NCI-H1417 (cell line): ENCODE data around the gene ADISSP.

Experiments used
- DNase-seq, 3 experiments: peaks; one replicate each; lab custom pipeline; 2025; lab: John Stamatoyannopoulos, UW

Gene ADISSP

DNA sequence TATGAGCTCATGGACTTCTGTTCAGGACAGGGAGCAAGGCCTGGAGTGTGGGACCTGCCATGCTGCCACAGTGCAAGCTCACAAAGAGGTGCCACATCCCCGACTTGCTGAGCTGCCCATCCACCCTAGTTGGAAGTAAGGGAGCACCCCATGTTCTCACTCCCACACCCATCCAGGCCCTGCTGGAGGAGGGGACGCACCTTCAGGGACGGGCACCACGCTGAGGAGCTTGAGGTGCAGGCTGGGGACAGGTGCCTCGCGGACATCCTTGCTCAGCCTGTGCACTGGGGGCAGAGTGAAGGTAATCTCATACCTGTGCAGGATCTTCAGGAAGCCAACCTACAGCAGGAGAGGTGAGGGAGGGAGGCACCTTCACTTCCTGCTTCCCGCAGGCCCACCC is 12.3 kb downstream of the ADISSP start:
- DNase-seq, result no peak

DNA sequence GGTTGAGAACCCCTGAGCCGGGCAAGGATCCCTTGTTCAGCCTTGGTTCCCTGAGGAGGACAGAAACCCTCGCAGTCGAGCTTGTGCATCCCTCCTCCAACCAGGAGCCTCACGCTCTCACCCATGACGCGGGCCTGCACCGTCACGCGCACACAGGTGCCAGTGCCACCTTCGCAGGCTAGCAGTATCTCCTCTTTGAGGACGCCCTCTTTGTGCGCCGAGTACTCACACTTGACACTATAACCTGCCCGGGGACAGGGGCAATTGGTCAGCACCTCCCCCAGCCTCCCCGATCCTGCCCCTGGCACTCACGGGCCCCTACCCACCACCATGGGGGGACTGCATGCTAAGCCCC is 13.3 kb downstream of the ADISSP start:
- no peak for DNase-seq

DNA sequence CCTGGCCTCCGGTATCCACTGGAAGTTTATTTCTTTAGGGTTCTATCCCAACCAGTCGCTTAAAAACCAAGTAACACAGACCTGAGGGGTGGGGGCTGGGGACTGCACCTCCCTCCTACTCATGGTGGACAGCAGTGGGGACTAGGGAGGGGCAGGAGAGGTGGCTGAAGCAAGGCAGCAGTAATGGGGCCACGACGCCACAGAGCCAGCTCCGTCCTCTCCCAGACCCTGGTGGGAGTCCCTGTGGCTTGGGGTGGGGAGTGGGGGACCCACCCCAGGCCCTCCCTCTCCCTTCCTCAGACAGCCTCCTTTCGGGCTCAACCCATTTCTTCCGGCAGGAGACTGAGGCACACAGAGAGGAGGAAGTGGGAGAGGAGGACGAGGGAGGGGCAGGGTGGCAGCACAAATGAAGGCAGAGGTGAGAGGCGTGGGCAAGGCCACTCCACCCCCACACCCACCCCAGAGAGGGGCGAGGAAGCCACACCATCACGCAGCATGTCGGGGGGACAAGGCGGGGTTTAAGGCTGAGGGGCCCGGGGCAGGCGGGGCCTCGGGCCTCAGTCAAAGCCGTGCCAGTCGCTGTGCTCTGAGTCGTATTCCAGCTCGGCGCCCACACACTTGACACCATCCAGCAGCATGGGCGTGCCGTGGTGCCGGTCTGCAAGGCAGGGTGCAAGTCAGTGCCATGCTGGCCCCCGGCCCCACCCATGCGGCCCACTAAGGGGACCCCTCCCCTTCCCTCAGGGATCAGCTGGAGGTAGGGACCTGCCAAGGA is 13.9 kb downstream of the ADISSP start:
- no peak for DNase-seq

DNA sequence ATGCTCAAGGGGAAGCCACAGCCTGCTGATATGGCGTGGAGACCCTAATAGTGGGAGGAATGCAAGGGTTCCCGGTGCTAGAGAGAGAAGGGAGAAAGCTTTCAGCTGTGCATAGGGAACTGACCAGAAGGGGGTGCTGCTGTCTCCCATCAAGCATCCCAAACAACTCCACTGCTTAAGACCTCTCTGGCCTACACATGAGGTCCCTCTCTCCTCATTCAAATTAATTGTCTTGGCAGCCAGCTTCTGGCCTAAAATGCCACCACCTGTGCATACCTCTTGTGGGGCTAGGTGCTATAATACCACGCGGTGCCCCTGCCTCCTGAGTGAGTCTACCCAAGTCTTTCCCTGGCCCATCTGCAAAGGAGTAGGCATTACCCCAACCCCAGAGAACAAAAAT is 14.5 kb downstream of the ADISSP start:
- DNase-seq, result peak; percentile 11 to 63 (median 55)

DNA sequence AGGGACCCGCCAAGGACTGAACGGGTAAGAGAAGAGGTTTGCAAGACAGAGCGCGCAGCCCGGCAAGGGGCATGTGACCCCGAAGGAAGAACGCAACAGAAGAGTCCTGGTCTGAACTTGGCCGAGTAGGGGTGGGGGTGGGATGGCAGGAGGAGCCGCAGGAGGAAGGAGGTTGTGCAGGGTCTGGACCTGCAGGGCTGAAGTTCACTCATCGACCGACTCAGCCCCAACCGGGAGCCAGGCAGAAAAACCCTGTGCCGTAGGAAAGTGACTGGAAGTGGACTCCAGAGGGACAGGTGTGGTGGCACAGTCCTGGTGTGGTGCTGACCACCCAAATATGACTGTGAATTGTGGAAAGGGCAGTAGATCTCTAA is 15.2 kb downstream of the ADISSP start:
- no peak for DNase-seq

DNA sequence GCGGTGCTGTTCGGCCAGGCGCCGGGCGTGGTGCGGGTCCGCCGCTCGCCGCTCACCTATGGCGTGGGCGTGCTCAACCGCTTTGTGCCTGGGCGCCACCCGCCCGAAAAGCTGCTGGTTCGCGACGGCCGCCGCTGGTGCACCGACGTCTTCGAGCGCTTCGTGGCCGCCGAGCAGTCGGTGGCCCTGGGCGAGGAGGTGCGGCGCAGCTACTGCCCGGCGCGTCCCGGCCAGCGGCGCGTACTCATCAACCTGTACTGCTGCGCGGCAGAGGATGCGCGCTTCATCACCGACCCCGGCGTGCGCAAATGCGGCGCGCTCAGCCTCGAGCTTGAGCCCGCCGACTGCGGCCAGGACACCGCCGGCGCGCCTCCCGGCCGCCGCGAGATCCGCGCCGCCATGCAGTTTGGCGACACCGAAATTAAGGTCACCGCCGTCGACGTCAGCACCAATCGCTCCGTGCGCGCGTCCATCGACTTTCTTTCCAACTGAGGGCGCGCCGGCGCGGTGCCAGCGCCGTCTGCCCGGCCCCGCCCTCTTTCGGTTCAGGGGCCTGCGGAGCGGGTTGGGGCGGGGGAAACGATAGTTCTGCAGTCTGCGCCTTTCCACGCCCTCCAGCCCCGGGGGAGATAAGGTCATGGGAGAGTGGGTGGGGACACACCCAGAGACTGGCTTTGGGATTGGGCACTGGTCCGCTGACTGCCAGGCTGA is 15.7 kb downstream of the ADISSP start:
- peak; percentile 76 to 82 (median 77) for DNase-seq

DNA sequence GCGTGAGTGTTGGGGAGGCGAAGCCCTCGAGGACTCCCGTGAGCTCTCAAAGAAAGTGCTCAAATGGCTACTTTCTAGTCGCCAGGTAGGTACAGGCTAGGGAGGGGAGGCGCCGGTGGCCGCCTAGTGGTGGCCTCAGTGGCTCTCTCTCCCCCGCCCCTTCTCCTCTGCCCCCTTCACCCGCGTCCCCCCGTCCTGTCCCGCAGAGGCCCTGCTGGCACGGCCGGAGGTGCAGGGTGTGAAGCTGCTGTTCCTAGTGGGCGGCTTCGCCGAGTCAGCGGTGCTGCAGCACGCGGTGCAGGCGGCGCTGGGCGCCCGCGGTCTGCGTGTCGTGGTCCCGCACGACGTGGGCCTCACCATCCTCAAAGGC is 16.3 kb downstream of the ADISSP start:
- DNase-seq, result peak in 2 of 3 experiments; percentile 49 to 58

DNA sequence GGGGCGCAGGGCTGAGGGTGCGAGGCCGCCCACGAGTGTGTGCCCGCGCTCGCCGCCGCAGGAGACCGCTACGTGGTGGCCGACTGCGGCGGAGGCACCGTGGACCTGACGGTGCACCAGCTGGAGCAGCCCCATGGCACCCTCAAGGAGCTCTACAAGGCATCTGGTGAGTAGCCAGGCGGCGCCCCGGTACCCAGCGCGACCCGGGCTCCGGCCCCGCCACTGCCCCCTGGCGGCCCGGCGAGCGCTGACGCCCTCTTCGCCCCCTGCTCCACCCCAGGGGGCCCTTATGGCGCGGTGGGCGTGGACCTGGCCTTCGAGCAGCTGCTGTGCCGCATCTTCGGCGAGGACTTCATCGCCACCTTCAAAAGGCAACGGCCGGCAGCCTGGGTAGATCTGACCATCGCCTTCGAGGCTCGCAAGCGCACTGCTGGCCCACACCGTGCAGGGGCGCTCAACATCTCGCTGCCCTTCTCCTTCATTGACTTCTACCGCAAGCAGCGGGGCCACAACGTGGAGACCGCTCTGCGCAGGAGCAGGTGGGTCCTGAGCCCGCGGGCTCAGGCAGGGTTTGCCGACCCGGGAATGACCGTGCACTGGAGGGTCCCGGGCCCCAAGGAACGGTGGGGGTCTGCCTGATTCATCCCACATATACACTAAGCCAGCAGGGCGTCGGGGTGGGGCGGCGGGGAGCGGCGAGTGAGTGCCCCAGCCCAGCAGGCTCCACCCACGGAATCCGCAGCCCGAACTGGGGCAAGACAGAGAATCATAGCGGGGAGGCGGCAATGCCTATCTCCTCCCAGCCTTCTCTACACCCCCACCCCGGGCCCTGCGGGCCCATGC is 17.6 kb downstream of the ADISSP start:
- peak in 1 of 3 experiments; percentile 77 for DNase-seq

DNA sequence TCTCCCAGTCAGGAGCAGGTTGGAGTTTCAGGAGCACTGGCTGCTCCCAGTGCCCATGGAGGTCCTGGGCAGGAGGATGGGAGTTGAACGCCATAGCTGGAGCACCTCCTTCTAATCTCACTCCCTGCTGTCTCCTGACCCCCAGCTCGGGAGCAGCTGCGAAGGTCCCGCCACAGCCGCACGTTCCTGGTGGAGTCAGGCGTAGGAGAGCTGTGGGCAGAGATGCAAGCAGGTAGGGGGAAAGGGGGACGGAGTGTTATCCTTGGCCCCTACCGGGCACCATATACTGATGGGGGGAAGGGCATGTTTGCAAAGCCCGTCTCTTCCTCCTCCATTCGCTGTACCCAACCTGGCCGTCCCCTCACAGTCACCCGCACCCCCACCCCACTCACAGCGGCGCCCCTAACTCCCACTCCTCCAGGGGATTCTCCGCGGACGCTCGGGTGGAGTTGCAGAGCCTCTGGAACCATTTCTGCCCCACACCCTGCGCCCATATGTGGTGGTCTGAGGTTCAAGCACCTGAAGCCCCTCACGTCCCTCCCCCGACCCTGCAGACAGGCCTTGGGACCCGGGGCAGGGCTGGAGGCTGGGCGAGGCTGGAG is 18.4 kb downstream of the ADISSP start:
- DNase-seq, result no peak

DNA sequence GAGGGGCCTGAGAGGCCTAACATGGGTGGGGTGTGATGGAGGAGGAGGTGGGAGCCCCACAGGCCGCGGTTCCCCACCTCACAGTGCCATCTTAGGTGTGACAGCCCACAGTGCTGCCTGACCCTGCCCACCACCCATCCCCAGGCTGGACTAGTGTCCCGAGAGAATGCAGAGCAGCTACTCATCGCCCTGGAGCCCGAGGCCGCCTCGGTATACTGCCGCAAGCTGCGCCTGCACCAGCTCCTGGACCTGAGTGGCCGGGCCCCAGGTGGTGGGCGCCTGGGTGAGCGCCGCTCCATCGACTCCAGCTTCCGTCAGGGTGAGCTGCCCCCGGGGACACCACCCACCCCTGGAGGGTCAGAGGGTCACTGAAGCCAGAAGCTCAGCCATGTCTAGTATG is 19.5 kb downstream of the ADISSP start:
- DNase-seq, result no peak

DNA sequence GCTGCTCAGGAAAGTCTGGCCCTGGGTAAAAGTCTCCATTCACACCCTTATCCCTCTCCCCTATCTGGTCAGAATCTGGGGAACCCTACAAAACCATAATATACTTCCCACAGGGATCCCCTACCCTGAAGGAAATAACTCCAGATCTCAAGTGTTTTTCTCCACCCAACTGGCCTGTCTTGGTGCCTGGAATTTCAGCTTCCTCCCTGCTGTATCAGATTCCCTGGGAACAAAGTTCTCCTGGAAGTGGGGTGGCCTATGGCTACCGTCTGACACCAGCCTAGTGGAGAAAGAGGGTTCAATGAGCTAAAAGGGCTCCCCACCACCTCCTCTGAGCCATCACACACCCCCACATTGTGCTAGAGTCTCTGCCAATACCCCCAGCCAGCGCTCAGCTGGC is 20.1 kb downstream of the ADISSP start:
- no peak for DNase-seq

DNA sequence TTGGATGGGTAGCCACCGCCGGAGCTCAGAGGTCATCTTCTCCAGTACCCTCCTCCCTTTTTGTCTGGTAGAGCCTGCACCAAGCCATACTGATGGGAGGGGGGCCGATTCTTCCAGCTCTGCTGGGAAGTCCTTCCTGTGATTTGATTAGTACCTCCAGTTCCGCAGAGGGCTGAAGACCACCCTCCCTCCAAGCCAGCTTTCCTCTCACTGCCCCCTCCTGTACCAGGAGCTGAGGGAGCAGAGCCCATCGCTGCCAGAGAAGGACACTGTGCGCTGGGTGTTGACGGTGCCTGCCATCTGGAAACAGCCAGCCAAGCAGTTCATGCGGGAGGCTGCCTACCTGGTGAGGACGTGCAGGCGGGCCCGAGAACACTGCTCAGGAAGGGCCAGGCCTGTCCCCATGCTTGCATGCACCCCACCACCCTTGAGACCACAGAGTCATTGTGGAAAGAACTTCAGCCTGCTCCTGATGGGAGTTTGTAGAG is 21.8 kb downstream of the ADISSP start:
- DNase-seq, result no peak

DNA sequence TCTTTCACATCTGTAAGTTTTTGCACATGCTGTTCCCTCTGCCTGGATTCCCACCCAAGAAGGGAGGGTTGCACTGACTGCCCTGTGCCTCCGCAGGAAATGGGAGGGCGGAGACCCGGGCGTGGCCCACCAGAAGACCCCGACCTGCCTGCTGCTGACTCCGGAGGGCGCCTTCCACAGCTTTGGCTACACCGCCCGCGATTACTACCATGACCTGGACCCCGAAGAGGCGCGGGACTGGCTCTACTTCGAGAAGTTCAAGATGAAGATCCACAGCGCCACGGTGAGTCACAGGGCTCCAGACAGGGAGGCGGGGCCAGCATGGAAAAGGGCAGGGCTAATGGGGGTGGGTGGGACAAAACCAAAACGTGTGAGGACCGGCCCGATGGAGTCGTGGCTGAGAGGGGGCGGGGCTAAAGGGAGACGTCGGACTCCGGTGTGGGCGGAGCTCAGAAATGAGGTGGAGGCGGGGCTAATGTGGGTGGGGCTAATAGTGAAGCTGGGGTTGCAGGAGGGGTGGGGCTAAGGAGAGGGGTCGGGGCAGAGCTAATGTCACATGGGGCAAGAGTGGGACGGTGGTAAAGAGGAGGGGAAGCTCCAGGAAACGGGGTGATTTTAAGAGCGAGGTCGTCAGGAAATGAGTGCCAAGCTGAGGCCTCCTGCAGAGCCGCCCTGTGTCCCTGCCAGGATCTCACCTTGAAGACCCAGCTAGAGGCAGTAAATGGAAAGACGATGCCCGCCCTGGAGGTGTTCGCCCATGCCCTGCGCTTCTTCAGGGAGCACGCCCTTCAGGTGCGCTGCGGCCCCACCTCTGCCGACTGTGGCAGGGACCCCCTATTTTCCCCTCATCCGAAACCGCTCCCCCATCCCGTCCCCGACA is 22.5 kb downstream of the ADISSP start:
- DNase-seq, result peak; percentile 26 to 81 (median 45)

DNA sequence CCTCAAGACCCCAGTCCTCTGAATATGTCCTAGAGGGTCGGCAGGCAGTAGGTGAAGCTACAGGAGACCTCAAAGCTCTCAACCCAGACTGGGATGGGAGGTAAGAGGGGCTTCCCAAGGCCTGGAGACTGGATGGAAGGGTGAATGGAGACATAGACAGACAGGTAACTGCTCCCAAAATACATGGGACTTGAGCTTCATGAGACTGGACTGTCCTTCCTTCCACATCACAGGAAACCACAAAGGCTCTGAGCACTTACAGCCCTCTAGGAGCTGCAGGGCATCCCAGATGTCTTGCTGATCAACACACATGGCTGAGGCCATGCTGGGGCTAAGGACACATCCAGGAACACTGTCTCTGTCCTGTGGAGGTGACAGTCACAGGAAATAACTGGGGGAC is 23.5 kb downstream of the ADISSP start:
- no peak for DNase-seq

DNA sequence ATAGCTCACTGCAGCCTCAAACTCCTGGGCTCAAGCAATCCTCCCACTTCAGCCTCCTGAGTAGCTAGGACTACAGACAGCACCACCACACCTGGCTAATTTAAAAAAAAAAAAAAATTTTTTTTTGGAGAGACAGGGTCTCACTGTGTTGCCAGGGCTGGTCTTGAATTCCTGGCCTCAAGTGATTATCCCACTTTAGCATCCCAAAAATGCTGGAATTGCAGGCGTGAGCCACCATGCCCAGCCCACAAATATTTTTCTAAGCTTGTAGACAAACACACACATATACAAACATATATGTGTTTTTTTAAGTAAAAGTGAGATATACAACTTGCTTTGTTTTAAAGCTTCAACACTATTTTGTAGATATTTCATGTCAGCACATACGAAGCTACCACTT is 24.3 kb downstream of the ADISSP start:
- no peak for DNase-seq

DNA sequence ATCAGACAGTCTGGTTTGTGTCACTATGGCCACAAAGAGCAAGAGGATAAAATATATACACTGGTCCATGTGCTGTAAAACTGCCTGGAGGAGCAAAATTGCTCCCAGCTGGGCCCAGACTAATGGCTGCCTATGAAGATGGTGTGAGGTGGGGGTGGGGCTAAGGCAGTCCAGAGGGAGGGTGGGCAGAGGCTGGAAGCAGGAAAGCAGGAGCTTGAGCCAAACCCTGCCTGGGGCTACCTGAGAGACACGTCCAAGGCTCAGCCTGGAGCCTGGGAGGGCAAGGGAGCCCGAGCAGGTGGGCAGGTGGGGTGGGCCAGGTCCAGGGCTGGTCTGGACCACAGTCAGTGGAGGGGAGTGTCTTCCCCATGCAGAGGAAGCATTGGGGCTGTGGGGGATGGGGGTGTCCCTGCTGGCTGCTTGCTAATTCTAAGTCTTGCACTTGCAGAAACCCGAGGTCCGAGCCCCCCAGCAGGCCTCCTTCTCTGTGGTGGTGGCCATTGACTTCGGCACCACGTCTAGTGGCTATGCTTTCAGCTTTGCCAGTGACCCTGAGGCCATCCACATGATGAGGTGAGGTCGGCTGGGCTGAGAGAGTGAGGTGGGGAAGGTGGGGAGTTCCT is 25.6 kb downstream of the ADISSP start:
- DNase-seq, result peak in 1 of 3 experiments; percentile 30

DNA sequence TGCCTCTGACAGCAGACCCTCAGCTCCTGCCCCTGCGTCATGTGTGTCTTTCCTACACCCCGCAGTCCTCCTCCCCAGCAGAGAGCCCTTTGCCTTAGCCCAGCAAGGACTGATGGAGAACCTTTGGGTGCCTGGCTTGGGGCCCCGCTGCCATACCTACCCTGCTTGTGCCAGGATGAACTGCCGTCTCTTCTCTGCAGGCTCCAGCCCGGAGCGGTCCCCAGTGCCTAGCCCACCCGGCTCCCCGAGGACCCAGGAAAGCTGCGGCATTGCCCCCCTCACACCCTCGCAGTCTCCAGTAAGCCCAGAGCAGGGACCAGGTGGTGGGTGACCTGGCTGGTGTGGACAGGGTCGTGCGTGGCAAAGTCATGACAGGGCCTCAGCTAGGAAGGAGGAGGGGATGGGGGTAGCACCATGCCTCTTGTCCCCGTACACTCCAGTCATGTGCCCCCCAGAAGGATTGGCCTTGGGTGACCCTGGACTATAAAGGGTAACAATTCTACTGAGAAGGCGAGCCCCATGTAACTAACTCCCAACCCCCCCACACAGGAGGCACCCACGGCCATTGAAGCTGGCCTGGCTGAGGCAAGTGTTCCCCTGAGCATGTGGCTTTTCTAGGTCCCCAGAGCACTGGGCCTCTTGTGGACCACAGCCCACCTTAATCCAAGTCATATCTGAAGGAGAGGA is 26.8 kb downstream of the ADISSP start:
- DNase-seq, result no peak

DNA sequence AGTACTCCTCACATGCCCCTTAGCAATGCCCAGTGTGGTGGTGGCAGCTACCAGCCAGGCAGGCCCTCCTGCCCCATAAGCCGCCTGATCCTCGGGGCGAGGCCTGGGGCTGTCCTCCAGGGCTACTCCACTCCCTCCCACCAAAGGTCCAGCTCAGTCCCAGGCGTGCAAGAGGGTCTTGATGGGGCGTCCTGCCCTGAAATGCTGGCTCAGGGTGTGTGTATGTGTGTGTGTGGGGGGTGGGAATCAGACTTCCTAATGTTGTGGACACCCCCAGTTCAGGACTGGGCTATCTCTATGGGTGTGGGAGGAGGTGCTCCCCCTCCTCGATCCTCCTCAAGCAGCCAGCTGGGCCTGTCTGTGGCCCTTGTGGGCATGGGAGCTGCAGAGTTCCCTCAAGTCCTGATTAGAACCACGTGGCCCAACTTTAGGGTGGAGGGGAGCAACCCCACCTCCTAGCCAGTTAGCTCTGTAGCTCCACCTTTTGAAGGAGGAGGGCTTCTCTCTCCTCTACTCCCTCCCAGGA is 27.6 kb downstream of the ADISSP start:
- no peak for DNase-seq

DNA sequence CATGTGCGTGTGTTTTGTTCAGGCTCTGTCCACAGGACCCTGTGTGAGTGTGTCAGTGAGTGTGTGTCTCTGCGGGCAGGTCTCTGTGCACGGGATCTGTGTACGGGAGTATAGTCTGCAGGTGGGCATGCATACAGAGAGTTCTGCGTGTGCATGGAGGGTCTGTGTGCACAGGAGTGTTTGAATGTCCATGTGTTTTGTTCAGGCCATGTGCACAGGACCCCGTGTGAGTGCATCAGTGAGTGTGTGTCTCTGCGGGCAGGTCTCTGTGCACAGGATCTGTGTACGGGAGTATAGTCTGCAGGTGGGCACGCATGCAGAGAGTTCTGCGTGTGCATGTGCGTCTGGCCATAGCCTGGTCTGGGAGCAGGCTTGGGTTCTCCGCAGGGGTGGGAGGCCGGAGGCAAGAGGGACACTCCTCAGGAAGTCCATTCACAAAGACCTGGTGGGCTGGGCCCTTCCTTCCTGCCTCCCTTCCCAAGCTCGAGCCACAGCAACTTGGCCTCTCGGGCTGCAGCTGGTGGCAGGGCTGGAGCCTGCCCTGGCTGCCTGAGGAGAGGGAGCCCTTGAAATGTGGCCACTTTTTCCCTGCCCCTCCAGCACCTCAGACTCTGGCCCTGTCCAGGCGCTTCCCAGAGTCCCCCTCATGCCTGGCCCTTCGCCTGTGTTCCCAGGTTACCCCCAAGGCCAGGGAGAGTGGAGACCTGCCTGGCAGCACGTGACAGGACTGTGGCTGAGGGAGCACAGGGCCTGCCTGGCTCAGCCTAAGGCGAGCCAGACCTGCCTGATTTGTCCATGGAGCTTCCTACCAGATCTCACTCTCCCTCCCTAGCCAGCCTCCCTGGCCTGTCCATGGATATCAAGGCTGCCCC is 28.3 kb downstream of the ADISSP start:
- DNase-seq, result peak in 1 of 3 experiments; percentile 32
